WTC11 (cell line): ENCODE data around the gene NSMCE1. TPM values are rescaled to one million over a fixed set of nuclear protein-coding genes. Genes with fewer than 3 reads are reported as not detected.
"Not testable (repeated sequence)": the region's sequence is repeated elsewhere in the genome, so short reads cannot be mapped to it uniquely, and the experiment has no call there.

Experiments used
- ATAC-seq: fragments of 200-7000 bp; cut with Tn5 transposase; 2 replicates; pipeline ENCODE4 v1.10.0; 2021; ENCODE audit warnings: mild to moderate bottlenecking, moderate library complexity
- CTCF ChIA-PET: fragments of 300-600 bp; sonication (Branson Sonifier 250); formaldehyde crosslinking; loops from one replicate; lab custom pipeline; 2021; ENCODE audit warnings: antibody characterized with exemption; lab: Charles Lee
- POLR2A ChIA-PET: fragments of 350-600 bp; sonication (Branson Sonifier 250); formaldehyde crosslinking; loops from one replicate; lab custom pipeline; 2021; ENCODE audit warnings: antibody characterized with exemption; lab: Charles Lee
- DNase-seq: peaks from one replicate; pipeline ENCODE4 v3.0.0; 2021; ENCODE audit warnings: low spot score
- H3K27ac Mint-ChIP-seq: 2 replicates; pipeline ENCODE4 v1.8.0; 2021; ENCODE audit warnings: mixed read lengths
- H3K27me3 Mint-ChIP-seq: 2 replicates; pipeline ENCODE4 v1.8.0; 2021; ENCODE audit warnings: low read depth, mild to moderate bottlenecking, moderate library complexity, mixed read lengths
- H3K36me3 Mint-ChIP-seq: 2 replicates; pipeline ENCODE4 v1.8.0; 2021; ENCODE audit warnings: mixed read lengths
- H3K4me1 Mint-ChIP-seq: 2 replicates; pipeline ENCODE4 v1.8.0; 2022; ENCODE audit warnings: mixed read lengths
- H3K4me3 Mint-ChIP-seq: 2 replicates; pipeline ENCODE4 v1.8.0; 2021; ENCODE audit warnings: mild to moderate bottlenecking, moderate library complexity, mixed read lengths
- H3K9me3 Mint-ChIP-seq: 2 replicates; pipeline ENCODE4 v1.8.0; 2021; ENCODE audit warnings: mixed read lengths
- ATF2 ChIP-seq: sonication (generic); formaldehyde crosslinking; IDR thresholded peaks from 2 replicates; pipeline ENCODE4 v1.8.1; 2022; ENCODE audit warnings: low read depth, missing genetic modification reagents, borderline replicate concordance
- ATF3 ChIP-seq: sonication (generic); formaldehyde crosslinking; conservative IDR thresholded peaks from 2 replicates; pipeline ENCODE4 v1.8.1; 2022; ENCODE audit warnings: mild to moderate bottlenecking, missing genetic modification reagents
- CREB1 ChIP-seq: sonication (generic); formaldehyde crosslinking; IDR thresholded peaks from 2 replicates; pipeline ENCODE4 v1.8.0; 2023; ENCODE audit warnings: mild to moderate bottlenecking, missing genetic modification reagents
- CTCF ChIP-seq: fragments of 200-600 bp; IDR thresholded peaks from 2 replicates; pipeline ENCODE4 v1.8.0; 2022; ENCODE audit warnings: antibody characterized with exemption
- E2F4 ChIP-seq: sonication (generic); formaldehyde crosslinking; IDR thresholded peaks from 2 replicates; pipeline ENCODE4 v1.8.1; 2022; ENCODE audit warnings: low read depth, mild to moderate bottlenecking, moderate library complexity, missing genetic modification reagents, borderline replicate concordance
- E2F5 ChIP-seq: sonication (generic); formaldehyde crosslinking; IDR thresholded peaks from 2 replicates; pipeline ENCODE4 v1.8.1; 2022; ENCODE audit warnings: mild to moderate bottlenecking, moderate library complexity, missing genetic modification reagents
- EMX1 ChIP-seq: fragments of 250-450 bp; sonication (Bioruptor Pico); IDR thresholded peaks from 2 replicates; pipeline ENCODE4 v1.8.0; 2021; ENCODE audit warnings: mild to moderate bottlenecking
- GABPB1 ChIP-seq: sonication (generic); formaldehyde crosslinking; IDR thresholded peaks from 2 replicates; pipeline ENCODE4 v1.8.1; 2023; ENCODE audit warnings: mild to moderate bottlenecking, missing genetic modification reagents
- NFE2L1 ChIP-seq: sonication (generic); formaldehyde crosslinking; IDR thresholded peaks from 2 replicates; pipeline ENCODE4 v1.8.1; 2023; ENCODE audit warnings: missing genetic modification reagents
- NFYB ChIP-seq: sonication (generic); formaldehyde crosslinking; conservative IDR thresholded peaks from 2 replicates; pipeline ENCODE4 v1.8.0; 2022; ENCODE audit warnings: low read depth, missing genetic modification reagents
- NR3C1 ChIP-seq: sonication (generic); formaldehyde crosslinking; conservative IDR thresholded peaks from 2 replicates; pipeline ENCODE4 v1.8.1; 2023; ENCODE audit warnings: low read depth, mild to moderate bottlenecking, missing genetic modification reagents
- OVOL2 ChIP-seq: fragments of 250-450 bp; sonication (Bioruptor Pico); IDR thresholded peaks from 2 replicates; pipeline ENCODE4 v1.9.0; 2021; ENCODE audit warnings: mild to moderate bottlenecking, borderline replicate concordance
- RORB ChIP-seq: fragments of 250-450 bp; sonication (Bioruptor Pico); IDR thresholded peaks from 2 replicates; pipeline ENCODE4 v1.9.0; 2021; ENCODE audit warnings: mild to moderate bottlenecking
- SMAD4 ChIP-seq: sonication (generic); formaldehyde crosslinking; IDR thresholded peaks from 2 replicates; pipeline ENCODE4 v1.8.0; 2022; ENCODE audit warnings: mild to moderate bottlenecking, missing genetic modification reagents
- STAT6 ChIP-seq: sonication (generic); formaldehyde crosslinking; conservative IDR thresholded peaks from 2 replicates; pipeline ENCODE4 v1.8.1; 2023; ENCODE audit warnings: mild to moderate bottlenecking, low read depth, missing genetic modification reagents, moderate library complexity
- ZNF138 ChIP-seq: sonication (generic); formaldehyde crosslinking; conservative IDR thresholded peaks from 2 replicates; pipeline ENCODE4 v1.8.1; 2022; ENCODE audit warnings: mild to moderate bottlenecking, moderate library complexity, missing genetic modification reagents
- ZNF263 ChIP-seq: sonication (generic); formaldehyde crosslinking; IDR thresholded peaks from 2 replicates; pipeline ENCODE4 v1.8.1; 2022; ENCODE audit warnings: low read depth, mild to moderate bottlenecking, moderate library complexity, missing genetic modification reagents
- ZNF425 ChIP-seq: fragments of 250-450 bp; sonication (Bioruptor Pico); conservative IDR thresholded peaks from 2 replicates; pipeline ENCODE4 v1.9.0; 2021; ENCODE audit warnings: mild to moderate bottlenecking
- total RNA-seq: library from RNA; stranded (reverse); gene quantifications from 3 replicates; pipeline ENCODE4 v1.2.3, GENCODE V29; 2021

NSMCE1 gene
- total RNA-seq, 1 experiment from 2014 or later, result 29.4 TPM

- CTCF ChIA-PET, result interaction anchor here (0.7 kb wide), 1 partner anchor 104 kb away, joined by 3 read pairs; no protein-coding TSS in a partner anchor
- DNase-seq, result no peak
- POLR2A ChIA-PET, result no interaction called here
- Mint-ChIP-seq H3K27ac (no peak overlapping the region), H3K36me3 (no peaks in the 10 kb centered on the region), H3K27me3 (no peaks in the 10 kb centered on the region; the same call in 1 of the 2 replicates), H3K9me3 (no peaks in the 10 kb centered on the region), H3K4me1 (peaks cover 20% of the 10 kb centered on the region), H3K4me3 (no peak overlapping the region)
- no peak for ATAC-seq
- TF ChIP-seq CTCF (no peak), GABPB1 (peak; percentile 89), NFYB (no peak)
These were observed 4.4 kb downstream of the NSMCE1 start for GRCh38 chr16:27264151-27264550.

GRCh38 chr16:27262904-27263423, 5.6 kb downstream of the NSMCE1 start:
- CTCF ChIA-PET, H3K4me3 Mint-ChIP-seq, H3K36me3 Mint-ChIP-seq, POLR2A ChIA-PET, ATAC-seq, H3K27me3 Mint-ChIP-seq, DNase-seq, H3K27ac Mint-ChIP-seq, H3K9me3 Mint-ChIP-seq: not testable (repeated sequence)
- peaks cover 19% of the 10 kb centered on the region for H3K4me1 Mint-ChIP-seq

GRCh38 chr16:27259710-27260109, 8.9 kb downstream of the NSMCE1 start:
- H3K27me3 Mint-ChIP-seq, result no peaks in the 10 kb centered on the region
- peaks cover 10% of the 10 kb centered on the region for H3K36me3 Mint-ChIP-seq
- no peak overlapping the region for H3K4me3 Mint-ChIP-seq
- ATAC-seq, result no peak
- H3K9me3 Mint-ChIP-seq, result no peaks in the 10 kb centered on the region
- no peak for DNase-seq
- ChIA-PET CTCF (interaction anchor here (1.9 kb wide), 1 partner anchor 25 kb away, joined by 4 read pairs; no protein-coding TSS in a partner anchor), POLR2A (no interaction called here)
- H3K4me1 Mint-ChIP-seq, result peaks cover 16% of the 10 kb centered on the region
- H3K27ac Mint-ChIP-seq, result no peak overlapping the region
- TF ChIP-seq EMX1 (no peak), ZNF138 (CRISPR knock-in tag) (no peak), ZNF425 (CRISPR knock-in tag) (no peak), NFE2L1 (CRISPR knock-in tag) (no peak), CREB1 (CRISPR knock-in tag) (no peak), ATF3 (CRISPR knock-in tag) (no peak), RORB (no peak), NR3C1 (CRISPR knock-in tag) (no peak), E2F5 (CRISPR knock-in tag) (no peak), ZNF263 (no peak), SMAD4 (no peak), E2F4 (no peak), STAT6 (no peak), ATF2 (no peak), OVOL2 (CRISPR knock-in tag) (no peak)
